NCI-H1930 (cell line): Measurements from ENCODE around the gene ZER1.
"Not testable (repeated sequence)": the region's sequence is repeated elsewhere in the genome, so short reads cannot be mapped to it uniquely, and the experiment has no call there.

Source experiments
- DNase-seq, 2 experiments: peaks; one replicate each; lab custom pipeline; 2025; lab: John Stamatoyannopoulos, UW

Gene ZER1

GRCh38 chr9:128787659-128788058 lies 15.9 kb upstream of the ZER1 start:
- no peak for DNase-seq

GRCh38 chr9:128786681-128787601 lies 15.2 kb upstream of the ZER1 start, which contains the start of gene TBC1D13:
TSS of gene TBC1D13 (plus strand) at chr9:128787253. CDS start at chr9:128787354, 101 bp downstream.
- DNase-seq = peak; percentile 72 to 83

GRCh38 chr9:128785427-128785826 lies 13.7 kb upstream of the ZER1 start:
- DNase-seq = no peak

- no peak for DNase-seq
Observed at GRCh38 chr9:128782669-128783068, 10.9 kb upstream of the ZER1 start.

- no peak for DNase-seq
Observed at GRCh38 chr9:128781187-128782070, 9.7 kb upstream of the ZER1 start.

GRCh38 chr9:128780093-128780492 lies 8.4 kb upstream of the ZER1 start:
- DNase-seq = not testable (repeated sequence)

GRCh38 chr9:128774804-128775203 lies 3.1 kb upstream of the ZER1 start:
- no peak for DNase-seq

- no peak for DNase-seq
Observed at GRCh38 chr9:128773049-128773448, 1.3 kb upstream of the ZER1 start.

- no peak for DNase-seq
Observed at GRCh38 chr9:128771094-128771721, 519 bp downstream of the ZER1 start.

- no peak for DNase-seq
Observed at GRCh38 chr9:128770286-128771030, 1.3 kb downstream of the ZER1 start.

- DNase-seq = no peak
Observed at GRCh38 chr9:128768606-128769005, 3.1 kb downstream of the ZER1 start.

- no peak for DNase-seq
Observed at GRCh38 chr9:128765499-128765898, 6.2 kb downstream of the ZER1 start.

- no peak for DNase-seq
Observed at GRCh38 chr9:128764361-128764760, 7.4 kb downstream of the ZER1 start.

GRCh38 chr9:128762671-128763449 lies 8.9 kb downstream of the ZER1 start:
- no peak for DNase-seq

- no peak for DNase-seq
Observed at GRCh38 chr9:128757602-128758001, 14.1 kb downstream of the ZER1 start.

GRCh38 chr9:128753627-128754026 lies 18.1 kb downstream of the ZER1 start:
- DNase-seq = no peak

- no peak for DNase-seq
Observed at GRCh38 chr9:128750926-128751595, 20.7 kb downstream of the ZER1 start.

- no peak for DNase-seq
Observed at GRCh38 chr9:128747241-128747640, 24.5 kb downstream of the ZER1 start.

GRCh38 chr9:128743421-128743820 lies 28.3 kb downstream of the ZER1 start:
- no peak for DNase-seq

GRCh38 chr9:128742401-128742800 lies 29.3 kb downstream of the ZER1 start:
- DNase-seq = no peak
